D721Med (cell line): Measurements from ENCODE around the gene ENOX1.

ENCODE experiments used
- DNase-seq: peaks from one replicate; pipeline ENCODE4 v3.0.0; 2011; ENCODE audit warnings: low spot score; ENCODE audit not compliant: insufficient read length
- FAIRE-seq: peaks from 2 replicates; lab custom pipeline; 2011; peaks lifted over from hg19 to GRCh38; lab: Jason Lieb, UNC
- TF ChIP-seq, protein P1 (sequence below): IDR thresholded peaks from 2 replicates; pipeline ENCODE4 v1.5.1; 2012; ENCODE audit warnings: mild to moderate bottlenecking, control low read depth; ENCODE audit not compliant: insufficient read depth; ENCODE audit errors: missing control alignments

The ENOX1 gene

DNA sequence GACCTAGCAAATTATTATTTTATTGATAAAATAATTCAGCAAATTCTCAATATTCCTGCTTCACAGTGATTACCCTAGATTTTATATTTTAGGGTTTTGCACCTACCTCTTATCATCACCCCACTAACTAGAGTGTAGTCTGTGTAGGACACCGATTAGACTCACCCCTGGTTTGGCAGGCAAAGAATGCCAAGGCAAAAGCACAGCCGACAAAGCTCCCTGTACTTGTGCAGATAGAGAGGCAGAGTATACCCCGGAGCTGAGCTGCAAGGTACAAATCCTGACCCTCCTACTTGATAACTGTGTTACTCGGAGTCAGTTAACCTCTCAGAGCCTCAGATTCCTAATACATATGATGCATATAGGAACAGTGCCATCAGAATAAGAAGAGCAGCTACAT lies 225.7 kb downstream of the ENOX1 start:
- TF ChIP-seq, protein P1, sequence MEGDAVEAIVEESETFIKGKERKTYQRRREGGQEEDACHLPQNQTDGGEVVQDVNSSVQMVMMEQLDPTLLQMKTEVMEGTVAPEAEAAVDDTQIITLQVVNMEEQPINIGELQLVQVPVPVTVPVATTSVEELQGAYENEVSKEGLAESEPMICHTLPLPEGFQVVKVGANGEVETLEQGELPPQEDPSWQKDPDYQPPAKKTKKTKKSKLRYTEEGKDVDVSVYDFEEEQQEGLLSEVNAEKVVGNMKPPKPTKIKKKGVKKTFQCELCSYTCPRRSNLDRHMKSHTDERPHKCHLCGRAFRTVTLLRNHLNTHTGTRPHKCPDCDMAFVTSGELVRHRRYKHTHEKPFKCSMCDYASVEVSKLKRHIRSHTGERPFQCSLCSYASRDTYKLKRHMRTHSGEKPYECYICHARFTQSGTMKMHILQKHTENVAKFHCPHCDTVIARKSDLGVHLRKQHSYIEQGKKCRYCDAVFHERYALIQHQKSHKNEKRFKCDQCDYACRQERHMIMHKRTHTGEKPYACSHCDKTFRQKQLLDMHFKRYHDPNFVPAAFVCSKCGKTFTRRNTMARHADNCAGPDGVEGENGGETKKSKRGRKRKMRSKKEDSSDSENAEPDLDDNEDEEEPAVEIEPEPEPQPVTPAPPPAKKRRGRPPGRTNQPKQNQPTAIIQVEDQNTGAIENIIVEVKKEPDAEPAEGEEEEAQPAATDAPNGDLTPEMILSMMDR = no peak
- no peak for DNase-seq
- FAIRE-seq = no peak

- TF ChIP-seq, protein P1 = no peak
- FAIRE-seq = no peak
- no peak for DNase-seq
Observed at GRCh38 chr13:43558939-43559338, 227.8 kb downstream of the ENOX1 start.

- DNase-seq = no peak
- FAIRE-seq = no peak
- TF ChIP-seq, protein P1 = no peak
Observed at GRCh38 chr13:43558326-43558725, 228.4 kb downstream of the ENOX1 start.

- TF ChIP-seq, protein P1 = no peak
- FAIRE-seq = no peak
Observed at GRCh38 chr13:43555667-43556066, 231.1 kb downstream of the ENOX1 start.

GRCh38 chr13:43551897-43552456 lies 234.8 kb downstream of the ENOX1 start:
- DNase-seq (no peak), FAIRE-seq (no peak)
- TF ChIP-seq, protein P1 = no peak

More at GRCh38 chr13:43555667-43556066, 231.1 kb downstream of the ENOX1 start:
- DNase-seq = no peak

DNA sequence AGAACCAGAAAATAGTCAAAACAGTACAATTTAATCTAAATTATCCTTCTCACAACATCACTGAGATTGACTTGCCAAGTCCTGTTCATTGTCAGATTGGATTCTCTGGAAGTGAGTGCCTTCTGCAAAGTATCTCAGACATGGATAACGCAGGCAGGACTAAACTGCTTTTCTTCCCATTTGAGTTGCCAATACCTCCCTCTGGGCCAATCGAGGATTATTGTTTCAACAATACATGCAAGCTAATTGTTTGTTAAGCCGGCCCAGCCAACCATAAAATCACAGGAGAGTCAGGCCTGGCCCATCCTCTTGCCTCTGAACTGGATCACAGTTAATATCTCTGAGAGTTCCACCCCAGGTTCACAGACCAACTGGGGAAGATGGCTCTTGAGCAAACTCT lies 240.0 kb downstream of the ENOX1 start:
- TF ChIP-seq, protein P1 = no peak
- FAIRE-seq = no peak
- DNase-seq = no peak

- TF ChIP-seq, protein P1 = no peak
- DNase-seq (no peak), FAIRE-seq (no peak)
Observed at GRCh38 chr13:43546251-43546650, 240.5 kb downstream of the ENOX1 start.
